ENCODE data around the gene ALB.

GRCh38 chr4:73392936-73393335 is 11.2 kb upstream of the ALB start:
- TF ChIP-seq, protein P1, sequence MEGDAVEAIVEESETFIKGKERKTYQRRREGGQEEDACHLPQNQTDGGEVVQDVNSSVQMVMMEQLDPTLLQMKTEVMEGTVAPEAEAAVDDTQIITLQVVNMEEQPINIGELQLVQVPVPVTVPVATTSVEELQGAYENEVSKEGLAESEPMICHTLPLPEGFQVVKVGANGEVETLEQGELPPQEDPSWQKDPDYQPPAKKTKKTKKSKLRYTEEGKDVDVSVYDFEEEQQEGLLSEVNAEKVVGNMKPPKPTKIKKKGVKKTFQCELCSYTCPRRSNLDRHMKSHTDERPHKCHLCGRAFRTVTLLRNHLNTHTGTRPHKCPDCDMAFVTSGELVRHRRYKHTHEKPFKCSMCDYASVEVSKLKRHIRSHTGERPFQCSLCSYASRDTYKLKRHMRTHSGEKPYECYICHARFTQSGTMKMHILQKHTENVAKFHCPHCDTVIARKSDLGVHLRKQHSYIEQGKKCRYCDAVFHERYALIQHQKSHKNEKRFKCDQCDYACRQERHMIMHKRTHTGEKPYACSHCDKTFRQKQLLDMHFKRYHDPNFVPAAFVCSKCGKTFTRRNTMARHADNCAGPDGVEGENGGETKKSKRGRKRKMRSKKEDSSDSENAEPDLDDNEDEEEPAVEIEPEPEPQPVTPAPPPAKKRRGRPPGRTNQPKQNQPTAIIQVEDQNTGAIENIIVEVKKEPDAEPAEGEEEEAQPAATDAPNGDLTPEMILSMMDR (IDR thresholded peaks at IDR 0.05), result no peak
- TF ChIP-seq EZH2 (IDR thresholded peaks at IDR 0.05; ENCODE audit: borderline replicate concordance, insufficient read depth, low read depth, low read length, poor library complexity, severe bottlenecking), result no peak
